Measurements from ENCODE around the gene PFDN6.
A peak's percentile ranks its signal among the peaks of the same experiment; 100 is the strongest.

PFDN6 gene

DNA sequence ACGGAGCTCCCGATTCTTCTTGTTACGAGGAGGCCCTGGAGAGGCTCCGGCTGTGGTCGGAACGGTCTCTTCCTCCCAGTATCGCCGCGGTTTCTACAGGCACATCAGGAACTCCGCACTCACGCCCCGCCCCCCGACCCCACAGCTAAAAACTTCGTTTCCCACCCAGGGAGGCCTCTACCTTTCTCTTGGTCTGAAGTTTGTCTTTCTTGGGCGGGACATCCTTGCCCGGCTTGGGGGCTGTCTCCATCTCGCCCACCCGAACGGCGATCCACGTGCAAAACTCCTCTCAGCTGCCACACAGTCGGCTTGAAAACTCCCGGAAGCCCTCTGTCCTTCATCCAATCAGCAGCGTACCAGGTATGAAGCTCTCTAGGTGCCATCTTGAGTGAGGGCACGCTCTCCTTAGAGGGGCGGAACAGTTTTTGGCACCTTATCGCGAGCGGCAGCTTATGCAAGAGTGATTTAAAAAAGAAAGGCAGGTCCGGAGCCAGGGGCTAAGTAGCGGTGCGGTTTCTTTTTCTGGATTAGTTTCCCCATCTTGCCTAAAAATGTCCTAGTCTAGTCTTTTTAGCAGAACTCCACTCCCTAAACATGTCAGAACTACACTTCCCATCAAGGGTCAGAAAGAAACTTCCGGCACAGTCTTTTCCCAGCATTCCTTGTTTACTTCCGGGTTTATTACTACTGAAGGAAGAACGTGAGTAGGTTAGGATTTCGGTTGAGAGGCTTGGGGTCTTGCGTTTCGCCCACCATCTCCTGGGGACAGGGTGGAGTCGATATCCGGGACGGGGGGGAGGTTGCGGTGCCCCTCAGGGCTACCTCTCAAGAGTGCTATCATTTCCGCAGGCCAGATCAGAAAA lies at the start of gene PFDN6, which contains the start of gene WDR46:
Gene PFDN6 (plus strand): TSS at position 681 of the 863 bp plus-strand sequence. CDS start 256 bp downstream, outside the sequence.
Gene WDR46 (minus strand): TSS at position 319 of the 863 bp plus-strand sequence. CDS start 69 bp downstream, at position 250.
- TF ChIP-seq CTCF (conservative IDR thresholded peaks at IDR 0.05) (no peak), ZFX (IDR thresholded peaks at IDR 0.05) (no peak)
- peak within 1 kb of the TSS; percentile 76 for H3K27ac ChIP-seq

DNA sequence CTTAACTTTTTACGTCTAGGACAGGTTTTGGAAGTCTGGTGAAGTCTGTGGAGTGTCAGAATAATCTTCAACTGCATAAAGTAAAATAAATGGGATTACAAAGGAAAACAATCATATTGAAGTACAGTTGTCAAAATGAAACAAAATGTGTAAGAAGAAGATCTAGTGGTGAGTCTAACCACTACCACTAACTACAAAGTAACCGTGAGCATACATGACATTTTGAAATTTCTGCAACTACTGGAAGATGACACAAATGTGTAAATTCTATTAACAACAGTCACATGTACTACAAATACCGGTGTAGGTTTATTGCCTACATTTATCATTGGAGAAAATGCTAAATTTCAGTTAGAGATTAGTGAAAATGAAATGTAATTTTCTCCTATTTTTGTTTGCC lies 47.4 kb upstream of the PFDN6 start:
- no peak for TF ChIP-seq ZFX (IDR thresholded peaks at IDR 0.05)
- no peak for TF ChIP-seq CTCF (conservative IDR thresholded peaks at IDR 0.05)
- no peak overlapping the region for H3K27ac ChIP-seq

GRCh38 chr6:33243476-33243875 lies 45.9 kb upstream of the PFDN6 start:
- TF ChIP-seq ZFX (IDR thresholded peaks at IDR 0.05), result no peak
- TF ChIP-seq CTCF (conservative IDR thresholded peaks at IDR 0.05), result no peak
- no peak overlapping the region for H3K27ac ChIP-seq

DNA sequence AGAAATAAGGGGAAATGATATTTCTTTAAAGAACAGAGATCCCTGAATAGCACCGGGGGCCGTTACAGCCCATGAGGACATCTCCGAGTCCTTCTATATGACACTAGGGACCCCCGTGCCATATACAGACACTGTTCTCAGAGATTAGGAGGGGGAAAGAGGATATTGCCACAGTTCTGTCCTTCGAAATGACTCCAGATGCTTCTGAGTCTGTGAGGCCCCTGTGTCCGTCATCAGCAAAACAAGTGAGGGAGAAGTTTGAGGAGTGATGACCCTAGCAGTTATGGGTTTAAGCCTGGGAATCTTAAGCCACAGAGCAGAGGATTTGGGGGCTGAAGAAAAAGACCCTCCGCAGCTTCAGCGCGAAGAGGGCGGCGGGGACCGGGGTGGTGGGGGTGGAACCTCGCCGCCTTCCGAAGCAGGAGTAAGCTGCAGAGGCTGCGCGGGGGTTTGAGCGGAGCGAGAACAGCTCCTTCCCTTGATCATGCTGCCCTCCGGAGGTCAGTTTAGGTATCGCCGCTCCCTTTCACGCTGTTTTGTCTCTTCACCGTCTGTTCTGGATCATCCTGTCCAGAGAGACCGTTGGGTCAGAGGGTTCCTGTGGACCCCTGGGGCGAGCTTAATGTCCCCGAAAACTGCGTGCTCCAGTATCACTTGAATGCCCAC lies 41.3 kb upstream of the PFDN6 start:
- peak overlapping the region; percentile 95 for H3K27ac ChIP-seq
- TF ChIP-seq CTCF (conservative IDR thresholded peaks at IDR 0.05), result peak; percentile 93
- no peak for TF ChIP-seq ZFX (IDR thresholded peaks at IDR 0.05)

- H3K27ac ChIP-seq, result peak overlapping the region; percentile 95
- no peak for TF ChIP-seq ZFX (IDR thresholded peaks at IDR 0.05)
- peak; percentile 74 for TF ChIP-seq CTCF (conservative IDR thresholded peaks at IDR 0.05)
Observed at GRCh38 chr6:33248643-33248931, 40.8 kb upstream of the PFDN6 start.

DNA sequence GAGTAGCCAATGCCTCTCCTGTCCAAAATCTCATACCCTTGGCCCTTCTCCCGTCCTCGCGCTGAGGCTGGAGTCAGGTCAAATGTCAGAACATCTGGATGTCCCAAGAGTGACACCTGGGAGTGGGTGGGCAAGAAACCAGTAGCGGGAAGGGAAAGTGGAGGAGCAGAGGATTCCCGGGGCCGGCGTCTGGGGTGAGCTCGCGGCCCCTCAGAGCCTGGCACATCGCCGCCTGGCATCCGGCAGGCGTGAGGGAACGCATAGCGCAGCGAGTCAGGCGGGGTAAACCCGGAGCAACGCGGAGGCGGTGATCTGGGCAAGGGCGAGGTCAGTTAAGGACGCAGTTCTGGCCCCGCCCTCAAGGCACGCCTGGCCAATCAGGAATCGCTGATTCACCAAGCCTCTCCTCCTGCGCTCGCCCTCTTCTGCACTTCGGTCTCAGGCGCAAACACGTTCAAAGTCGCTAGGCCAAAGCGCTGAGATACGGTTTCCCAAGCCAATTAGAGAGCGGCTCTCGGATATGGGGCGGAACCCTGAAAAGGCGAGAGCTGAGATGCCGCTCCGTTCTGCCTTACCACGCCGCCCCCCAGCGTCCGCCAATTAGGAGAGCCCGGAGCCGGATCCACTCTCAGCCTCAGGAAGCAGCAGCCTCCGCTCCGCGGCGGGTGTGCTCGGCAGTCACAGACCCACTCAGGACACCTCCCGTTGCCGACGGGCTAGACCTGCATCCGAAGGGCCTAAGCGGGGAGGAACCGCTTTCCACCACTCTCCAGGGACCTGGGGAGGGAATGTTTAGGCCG lies 40.3 kb upstream of the PFDN6 start:
- H3K27ac ChIP-seq, result peak overlapping the region; percentile 95
- TF ChIP-seq CTCF (conservative IDR thresholded peaks at IDR 0.05) (no peak), ZFX (IDR thresholded peaks at IDR 0.05) (no peak)
